Upper lobe of left lung (tissue), 6 donors: ENCODE results near the gene STX1B. TPM values are rescaled to one million over a fixed set of nuclear protein-coding genes. Genes with fewer than 3 reads are reported as not detected.

Experiments
- ATAC-seq, 2 donors: fragments of 200-7000 bp; cut with Tn5 transposase; one replicate each; pipeline ENCODE4 v1.9.1; 2022; ENCODE audit warnings: mild to moderate bottlenecking in 2 of 2, moderate library complexity in 2 of 2; ENCODE audit not compliant: low FRiP score in 2 of 2
- DNase-seq, 2 donors: peaks; one replicate each; pipeline ENCODE4 v3.0.0-alpha.2; 2019 to 2020
- H3K27ac ChIP-seq, 4 donors: fragments of 200-600 bp; sonication (generic); one replicate each; pipeline ENCODE4 v1.5.1; 2016 to 2019
- H3K27me3 ChIP-seq, 4 donors: fragments of 200-600 bp; sonication (generic); one replicate each; pipeline ENCODE4 v1.5.1; 2017 to 2019
- H3K36me3 ChIP-seq, 4 donors: fragments of 200-600 bp; sonication (generic); one replicate each; pipeline ENCODE4 v1.5.1; 2016 to 2019
- H3K4me1 ChIP-seq, 4 donors: fragments of 200-600 bp; sonication (generic); one replicate each; pipeline ENCODE4 v1.5.1; 2018 to 2019
- H3K4me3 ChIP-seq, 4 donors: fragments of 200-600 bp; sonication (generic); one replicate each; pipeline ENCODE4 v1.5.1; 2017 to 2019; ENCODE audit warnings: mild to moderate bottlenecking in 2 of 4, moderate library complexity in 1 of 4
- H3K9me3 ChIP-seq, 4 donors: fragments of 200-600 bp; sonication (generic); one replicate each; pipeline ENCODE4 v1.5.1; 2018 to 2019
- CTCF ChIP-seq, 6 experiments: fragments of 450-650 bp in 4 of 6; fragments of 200-600 bp in 2 of 6; sonication (generic) in 2 of 6; IDR thresholded peaks; one replicate each; pipeline ENCODE4 v1.5.1; 2016 to 2019; ENCODE audit warnings: antibody characterized with exemption in 6 of 6
- EP300 ChIP-seq, 4 donors: sonication (generic); formaldehyde crosslinking; IDR thresholded peaks; one replicate each; pipeline ENCODE4 v1.5.1; 2017; ENCODE audit warnings: antibody characterized with exemption in 4 of 4, control low read depth in 2 of 4
- POLR2A ChIP-seq, 4 donors: fragments of 450-650 bp; IDR thresholded peaks; one replicate each; pipeline ENCODE4 v1.5.1; 2016 to 2017; ENCODE audit warnings: antibody characterized with exemption in 4 of 4, mild to moderate bottlenecking in 2 of 4
- POLR2AphosphoS5 ChIP-seq, 2 donors: sonication (generic); formaldehyde crosslinking; IDR thresholded peaks; one replicate each; pipeline ENCODE4 v1.5.1; 2017; ENCODE audit warnings: antibody characterized with exemption in 2 of 2
- WGBS, 2 donors: methylation state at CpG; one replicate each; pipeline ENCODE4 v1.1.5; 2017 to 2018; 5-methylcytosine and 5-hydroxymethylcytosine counted together
- total RNA-seq, 6 donors: library from RNA; depleted of rRNA in 4 of 6; stranded (reverse); fragments of >200 nt in 4 of 6; gene quantifications; one replicate each; pipeline versions ENCODE4 v1.1.0 to v1.2.1, GENCODE V29; 2016 to 2021
- donor health status: DM: no; HTN: no; CAD: no; lungs with moderate emphysema.
- donor health status: DM: no; HTN: yes; CAD: no; lungs with severe emphysema.

STX1B gene
- total RNA-seq, 6 donors from 2014 or later = 0.30 to 2.1 (median 0.51) TPM

GRCh38 chr16:31025339-31025738, 14.9 kb upstream of the STX1B start:
- 76 to 85% methylated on average over 5 of the region's 5 CpGs for WGBS, 2 donors
- no peak for TF ChIP-seq CTCF (IDR thresholded peaks at IDR 0.05)
- no peak for TF ChIP-seq POLR2AphosphoS5 (IDR thresholded peaks at IDR 0.05)
- TF ChIP-seq POLR2A (IDR thresholded peaks at IDR 0.05) = peak in 1 of 4 donors; percentile 55
- TF ChIP-seq EP300 (IDR thresholded peaks at IDR 0.05) = no peak

GRCh38 chr16:31023627-31024226, 13.3 kb upstream of the STX1B start:
- Histone ChIP-seq H3K27ac (no peak overlapping the region), H3K9me3 (no peaks in the 10 kb centered on the region), H3K27me3 (no peaks in the 10 kb centered on the region), H3K4me3 (no peak overlapping the region), H3K36me3 (no peaks in the 10 kb centered on the region), H3K4me1 (no peaks in the 10 kb centered on the region)
- TF ChIP-seq POLR2AphosphoS5 (IDR thresholded peaks at IDR 0.05) = no peak
- no peak for TF ChIP-seq EP300 (IDR thresholded peaks at IDR 0.05)
- no peak for TF ChIP-seq CTCF (IDR thresholded peaks at IDR 0.05)
- TF ChIP-seq POLR2A (IDR thresholded peaks at IDR 0.05) = no peak
- ATAC-seq = no peak
- no peak for DNase-seq
- whole genome bisulfite sequencing, 2 donors = 70 to 75% methylated on average over 6 of the region's 6 CpGs

More at GRCh38 chr16:31025339-31025738, 14.9 kb upstream of the STX1B start:
- Histone ChIP-seq H3K27me3 (no peaks in the 10 kb centered on the region), H3K36me3 (no peaks in the 10 kb centered on the region), H3K9me3 (no peaks in the 10 kb centered on the region), H3K4me3 (no peak overlapping the region), H3K27ac (peak overlapping the region in 2 of 4 donors; percentile 65 to 66), H3K4me1 (no peaks in the 10 kb centered on the region)
- peak in 1 of 2 donors; percentile 60 for ATAC-seq
- no peak for DNase-seq

GRCh38 chr16:31023252-31023602, 12.8 kb upstream of the STX1B start:
- ATAC-seq (no peak), DNase-seq (no peak)
- Histone ChIP-seq H3K27ac (no peak overlapping the region), H3K36me3 (no peaks in the 10 kb centered on the region), H3K4me3 (no peak overlapping the region), H3K9me3 (no peaks in the 10 kb centered on the region), H3K4me1 (no peaks in the 10 kb centered on the region), H3K27me3 (no peaks in the 10 kb centered on the region)
- WGBS, 2 donors = 87 to 95% methylated on average over 4 of the region's 4 CpGs
- TF ChIP-seq EP300 (IDR thresholded peaks at IDR 0.05) (no peak), POLR2AphosphoS5 (IDR thresholded peaks at IDR 0.05) (no peak), POLR2A (IDR thresholded peaks at IDR 0.05) (no peak), CTCF (IDR thresholded peaks at IDR 0.05) (no peak)

GRCh38 chr16:31022544-31023251, 12.3 kb upstream of the STX1B start:
- ATAC-seq (no peak), DNase-seq (peak in 1 of 2 donors; percentile 44)
- Histone ChIP-seq H3K36me3 (no peaks in the 10 kb centered on the region), H3K27me3 (no peaks in the 10 kb centered on the region), H3K9me3 (no peaks in the 10 kb centered on the region), H3K27ac (no peak overlapping the region), H3K4me1 (no peaks in the 10 kb centered on the region), H3K4me3 (no peak overlapping the region)
- 81 to 90% methylated on average over 12 of the region's 12 CpGs for WGBS, 2 donors
- TF ChIP-seq POLR2AphosphoS5 (IDR thresholded peaks at IDR 0.05) = no peak
- TF ChIP-seq POLR2A (IDR thresholded peaks at IDR 0.05) = no peak
- no peak for TF ChIP-seq EP300 (IDR thresholded peaks at IDR 0.05)
- no peak for TF ChIP-seq CTCF (IDR thresholded peaks at IDR 0.05)
